HG03066 (cell line): ENCODE data around the gene RTN4RL1.
"Not testable (repeated sequence)": the region's sequence is repeated elsewhere in the genome, so short reads cannot be mapped to it uniquely, and the experiment has no call there.

ENCODE experiments used
- ATAC-seq: cut with Tn5 transposase; IDR thresholded peaks from one replicate; pipeline ENCODE4 v1.9.1; 2021; ENCODE audit warnings: low read depth; ENCODE audit not compliant: unreplicated experiment

Gene RTN4RL1

DNA sequence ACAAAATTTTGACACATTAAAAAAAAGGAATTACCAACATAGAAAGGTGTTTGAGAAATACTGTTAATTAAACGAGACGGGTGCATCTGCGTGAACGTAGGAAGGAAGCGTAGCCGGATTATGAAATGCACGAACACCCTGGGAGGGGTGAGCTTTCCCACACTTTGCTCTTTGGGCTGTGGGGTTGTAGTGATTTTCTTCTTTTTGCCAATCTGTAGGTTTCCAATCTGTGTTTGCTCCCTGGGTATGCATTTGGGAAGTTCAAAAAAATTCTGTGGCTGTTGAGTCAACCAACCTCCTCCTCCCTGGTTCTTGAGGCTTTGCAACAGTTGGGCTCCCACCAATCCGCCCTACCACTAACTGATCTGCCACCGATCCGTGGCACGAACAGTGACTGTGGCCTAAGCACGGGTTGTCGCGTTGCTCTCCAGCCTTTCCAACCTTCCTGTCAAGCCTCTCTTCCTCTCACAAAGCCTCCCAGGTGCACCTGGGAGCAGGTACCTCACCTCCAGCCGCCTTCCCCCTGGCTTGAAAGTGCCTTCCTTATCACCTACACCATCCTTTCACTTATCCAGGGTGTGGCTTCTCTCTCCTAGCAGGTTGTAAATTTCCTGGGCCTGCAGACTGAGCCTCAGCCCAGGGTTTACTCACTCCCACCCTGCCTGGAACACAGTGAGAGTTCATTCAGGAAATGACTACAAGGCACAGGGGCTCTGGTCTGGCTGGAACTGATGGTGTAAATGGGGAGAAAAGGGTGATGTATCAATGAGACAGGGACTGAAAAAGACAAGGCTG is 16.6 kb downstream of the RTN4RL1 start:
- no peak for ATAC-seq

DNA sequence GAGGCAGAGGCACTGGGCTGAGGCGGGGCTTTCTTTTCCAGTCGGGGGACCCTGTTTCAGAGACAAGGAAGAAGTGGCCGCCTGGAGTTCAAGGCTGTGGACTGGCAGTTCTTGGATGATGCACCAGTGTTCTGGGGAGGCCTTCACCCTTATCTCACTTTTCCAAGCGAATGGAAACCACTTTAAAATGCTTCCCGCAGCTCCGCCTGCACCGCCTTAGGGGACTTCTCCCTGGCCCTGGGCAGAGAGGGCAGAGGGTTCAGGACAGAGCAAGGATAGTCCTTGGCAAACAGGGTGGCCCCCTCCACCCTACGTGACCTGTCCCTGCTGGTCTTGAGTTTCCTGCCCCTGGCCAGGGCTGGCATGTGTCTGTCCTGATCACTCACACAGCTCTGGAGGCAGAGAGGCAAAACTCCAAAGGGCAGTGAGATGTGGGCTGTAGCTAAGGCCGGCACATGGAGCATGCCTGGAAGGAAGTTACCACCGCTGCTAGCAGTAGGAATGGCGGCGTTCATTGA is 20.6 kb downstream of the RTN4RL1 start:
- ATAC-seq: no peak

DNA sequence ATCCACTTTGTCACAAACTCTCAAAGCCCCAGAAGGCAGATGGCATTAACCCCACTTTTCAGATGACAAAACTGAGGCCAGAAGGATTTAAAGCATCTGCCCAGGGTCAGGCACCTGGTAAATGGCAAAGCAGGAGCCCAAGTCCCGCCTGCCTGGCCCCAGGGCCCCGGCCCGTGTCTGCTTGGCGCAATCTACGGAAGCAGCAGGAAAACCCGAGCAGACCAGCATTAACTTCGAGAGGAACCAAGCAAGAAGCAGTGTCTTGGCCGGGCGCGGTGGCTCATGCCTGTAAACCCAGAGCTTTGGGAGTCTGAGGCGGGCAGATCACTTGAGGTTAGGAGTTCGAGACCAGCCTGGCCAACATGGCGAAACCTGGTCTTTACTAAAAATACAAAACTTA is 21.6 kb downstream of the RTN4RL1 start:
- ATAC-seq: no peak

DNA sequence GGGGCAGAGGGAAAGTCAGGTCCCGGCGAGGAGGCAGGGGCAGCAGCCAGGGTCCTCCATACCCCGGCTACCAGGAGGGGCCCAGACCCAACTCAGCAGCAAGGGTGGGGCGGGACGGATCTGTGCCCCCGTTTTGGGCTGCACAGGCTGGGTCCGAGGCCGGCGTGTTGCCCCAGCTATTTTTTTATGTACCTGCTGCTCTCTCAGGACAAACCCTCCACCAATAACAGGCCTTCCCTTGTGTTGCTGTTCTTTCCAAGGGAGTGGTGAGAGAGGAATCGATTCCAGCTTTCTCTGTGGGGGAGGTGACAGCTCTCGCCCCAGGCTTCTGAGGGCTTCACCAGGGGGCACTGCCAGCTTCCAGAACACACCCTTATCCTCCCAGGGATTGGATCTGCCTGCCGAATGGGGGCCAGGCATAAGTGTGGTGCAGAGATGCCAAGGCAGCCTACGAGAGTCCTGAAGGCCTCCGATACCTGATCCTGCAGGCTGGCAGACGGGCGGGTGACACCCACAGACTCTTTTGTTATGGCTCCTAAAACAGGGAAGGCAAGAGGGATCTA is 22.3 kb downstream of the RTN4RL1 start:
- ATAC-seq: no peak

DNA sequence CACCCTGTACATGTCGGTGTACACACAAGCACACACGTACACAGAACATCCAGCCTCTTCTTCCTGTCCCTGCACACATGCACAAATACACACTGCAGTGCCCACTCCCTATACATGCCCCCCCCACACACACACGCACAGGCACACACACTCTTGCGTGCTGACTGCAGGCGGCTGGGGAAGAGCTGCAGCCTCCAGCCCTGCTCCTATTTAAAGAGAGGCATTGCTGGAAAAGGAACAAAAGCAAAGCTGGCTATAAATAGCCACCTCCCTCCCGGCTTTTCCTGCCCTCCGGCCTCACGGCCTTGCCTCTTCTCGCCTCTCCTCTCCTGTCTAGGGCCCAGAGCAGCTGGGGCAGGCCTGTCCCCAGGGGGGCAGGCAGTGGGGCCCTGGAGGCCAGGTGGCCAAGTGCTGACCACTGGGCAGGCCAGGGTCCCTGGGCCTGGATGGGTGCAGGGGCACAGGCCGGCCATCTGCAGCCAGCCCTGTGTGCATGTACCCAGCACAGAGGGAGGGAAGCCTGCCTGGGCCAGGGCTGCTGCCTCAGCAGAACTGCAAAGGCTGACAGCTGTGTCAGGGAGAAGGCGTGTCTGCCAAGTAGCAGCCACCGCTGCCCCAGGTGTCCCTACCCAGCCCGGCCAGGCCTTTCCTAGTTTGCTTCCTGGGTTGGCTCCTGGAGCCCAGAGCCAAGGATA is 25.4 kb downstream of the RTN4RL1 start:
- ATAC-seq: no peak

DNA sequence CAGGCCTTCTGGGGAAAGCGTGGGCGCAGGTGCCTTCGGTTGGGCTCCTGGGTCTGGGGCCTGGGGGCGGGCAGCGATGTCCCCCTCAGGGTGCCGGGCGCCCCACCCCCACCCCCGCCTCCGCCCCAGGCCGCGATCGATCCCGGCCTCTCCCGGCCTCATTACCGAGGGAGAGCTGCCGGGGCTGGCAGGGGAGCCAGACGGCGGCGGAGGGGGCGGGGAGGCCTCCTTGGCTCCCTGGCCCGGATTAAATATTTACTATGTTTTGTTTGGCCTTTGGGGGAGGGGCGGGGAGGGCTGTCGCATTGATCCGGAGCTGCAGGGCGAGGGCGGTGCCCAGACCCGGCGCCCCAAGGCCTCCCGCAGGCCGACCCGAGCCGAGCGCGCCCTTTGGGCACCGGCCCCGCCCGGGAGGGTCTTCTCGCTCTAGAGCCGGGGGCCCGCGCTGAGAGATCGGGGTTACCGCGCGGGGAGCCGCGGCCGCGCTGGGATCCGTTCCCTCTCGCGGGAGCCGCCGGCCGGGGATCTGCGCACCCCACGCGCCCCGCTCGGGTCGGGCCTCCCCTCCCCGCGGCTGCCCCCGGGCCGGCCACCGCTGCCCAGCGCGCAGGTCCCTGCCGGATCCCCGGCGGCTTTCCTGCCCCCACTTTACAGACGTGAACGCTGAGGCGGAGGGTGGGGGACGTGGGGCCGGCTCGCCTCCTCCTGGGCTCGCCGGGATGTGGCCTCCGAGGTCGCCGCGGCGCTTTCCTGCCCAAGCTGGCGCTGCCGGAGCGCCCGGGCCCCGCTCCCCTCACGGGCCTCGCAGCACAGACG is 27.0 kb downstream of the RTN4RL1 start:
- no peak for ATAC-seq

DNA sequence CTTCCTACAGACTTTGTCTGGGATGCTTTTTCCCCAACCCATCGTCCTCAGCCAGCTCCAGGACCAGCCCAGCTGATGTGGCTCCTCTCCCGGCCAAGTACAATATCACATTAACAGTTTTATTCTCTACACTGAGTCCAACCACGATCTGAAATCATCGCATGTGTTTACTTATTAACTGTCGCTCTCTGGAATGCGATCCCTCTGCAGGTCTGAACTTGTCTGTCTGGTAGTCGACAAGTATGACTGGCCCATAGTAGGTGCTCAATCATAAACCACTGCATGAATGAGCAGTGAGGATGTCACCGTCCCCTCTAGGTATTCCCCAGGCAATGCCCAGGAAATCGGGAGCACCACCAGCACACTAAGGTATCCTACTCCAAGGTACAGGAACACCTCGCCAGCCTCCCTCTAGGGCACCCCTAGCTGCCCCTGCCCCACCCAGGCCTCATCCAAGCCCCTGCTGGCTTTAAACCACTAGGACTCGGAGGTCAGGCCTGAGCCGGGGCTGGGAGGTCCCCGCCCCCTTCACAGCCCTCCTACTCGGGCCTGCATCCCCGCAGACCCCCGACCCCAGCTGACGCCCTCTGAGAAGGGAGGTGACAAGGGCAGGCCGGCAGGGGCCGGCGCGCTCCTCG is 27.7 kb downstream of the RTN4RL1 start:
- no peak for ATAC-seq

DNA sequence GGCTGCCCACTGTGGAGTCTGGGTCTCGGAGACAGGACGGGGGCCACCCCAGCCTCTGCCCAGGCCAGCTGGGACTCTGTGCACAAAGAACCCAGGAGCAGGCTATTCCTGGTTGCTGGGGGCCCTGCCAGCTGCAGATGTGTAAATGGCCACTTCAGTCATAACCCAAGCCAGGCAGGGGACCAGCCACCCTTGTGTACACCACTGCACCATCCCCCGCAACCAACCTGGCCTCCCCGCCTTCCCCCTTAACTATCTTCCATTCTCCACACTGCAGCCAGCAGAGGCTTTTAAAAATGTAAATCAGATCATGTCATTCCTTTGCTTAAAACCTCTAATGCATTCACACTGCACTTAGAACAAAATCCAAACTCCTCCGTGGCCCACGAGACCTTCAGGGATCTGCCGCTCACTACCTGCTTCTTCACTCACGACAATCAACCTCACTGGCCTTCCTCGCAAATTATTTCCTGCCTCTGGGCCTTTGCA is 28.3 kb downstream of the RTN4RL1 start:
- ATAC-seq: no peak

DNA sequence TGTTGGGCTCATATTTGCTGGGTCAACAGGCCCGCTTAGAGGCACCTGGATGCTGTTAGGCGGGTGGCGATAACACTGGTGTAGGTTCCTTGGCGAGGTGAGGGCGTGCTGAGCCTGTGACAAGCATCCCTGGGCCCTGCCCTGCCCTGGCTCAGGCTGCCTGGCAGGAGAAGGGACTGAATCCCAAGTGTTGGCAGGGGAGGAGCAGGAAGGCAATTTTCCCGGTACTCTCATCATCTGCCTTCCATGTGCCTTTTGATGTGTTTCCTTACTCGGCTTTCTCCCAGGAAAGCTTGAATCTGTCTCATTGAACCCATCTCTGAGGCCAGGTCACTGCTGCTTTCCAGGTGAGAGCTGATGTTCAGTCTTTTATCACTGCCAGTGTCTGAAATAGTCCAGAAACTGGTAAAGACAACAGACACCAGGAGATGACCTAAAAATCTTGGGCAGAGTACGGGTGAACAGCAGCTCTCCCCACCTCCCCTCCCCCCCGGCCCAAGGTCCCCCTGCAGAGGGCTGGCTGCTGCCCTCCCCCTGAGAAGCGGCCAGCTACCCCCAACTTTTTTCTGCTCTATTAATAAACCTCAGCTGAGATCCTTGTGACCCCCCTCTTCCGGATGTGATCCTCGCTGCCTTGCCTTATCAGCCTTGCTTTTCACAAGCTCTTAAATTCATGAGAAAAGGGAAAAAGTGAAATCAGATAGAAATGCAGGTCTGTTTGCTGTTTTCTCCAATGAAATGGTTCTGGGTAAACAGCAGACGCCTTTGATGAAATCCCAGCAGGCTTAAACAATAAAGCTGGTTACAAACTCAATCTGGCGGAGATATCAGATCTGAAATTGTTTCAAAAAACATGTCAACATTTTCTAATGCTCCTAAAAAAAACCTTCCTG is 29.0 kb downstream of the RTN4RL1 start:
- ATAC-seq: no peak

DNA sequence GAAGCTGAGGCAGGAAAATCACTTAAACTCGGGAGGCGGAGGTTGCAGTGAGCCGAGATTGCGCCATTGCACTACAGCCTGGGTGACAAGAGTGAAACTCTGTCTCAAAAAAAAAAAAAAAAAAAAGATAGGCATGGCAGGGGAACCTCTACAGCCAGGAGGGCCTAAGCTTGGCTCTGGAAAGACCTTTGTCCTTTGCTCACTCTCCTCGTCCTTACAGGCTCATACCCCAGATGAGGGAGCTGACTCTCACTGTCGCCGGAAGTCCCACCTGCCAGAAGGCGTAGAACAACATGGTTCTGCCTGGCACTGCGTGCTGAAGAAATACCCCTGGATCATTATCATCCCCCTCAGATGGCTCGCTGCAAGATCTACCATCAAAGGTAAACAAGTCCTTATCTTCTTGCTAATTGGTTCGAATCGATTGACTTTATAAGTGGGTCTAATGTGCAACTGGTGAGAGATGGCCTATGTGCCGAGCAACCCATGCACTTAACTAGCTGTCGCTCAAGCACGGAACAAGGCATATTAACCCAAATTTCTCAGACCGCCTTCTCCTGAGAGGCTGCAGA is 29.7 kb downstream of the RTN4RL1 start:
- ATAC-seq: no peak

DNA sequence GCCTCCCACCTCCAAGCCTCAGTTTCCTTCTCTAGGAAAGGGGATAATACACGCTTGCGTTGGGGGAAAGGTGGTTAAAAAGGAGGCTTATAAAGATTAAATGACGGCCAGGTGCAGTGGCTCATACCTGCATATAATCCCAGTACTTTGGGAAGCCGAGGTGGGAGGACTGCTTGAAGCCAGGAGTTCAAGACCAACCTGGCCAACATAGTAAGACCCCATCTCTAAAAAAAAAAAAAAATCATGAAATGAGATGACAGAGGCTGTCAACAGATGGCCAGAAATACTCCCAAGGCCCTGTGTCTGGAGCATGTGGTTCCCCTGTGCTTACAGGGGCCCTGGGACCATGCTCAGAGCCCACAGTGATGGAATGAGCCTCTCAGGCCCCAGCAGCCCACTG is 30.4 kb downstream of the RTN4RL1 start:
- ATAC-seq: no peak

DNA sequence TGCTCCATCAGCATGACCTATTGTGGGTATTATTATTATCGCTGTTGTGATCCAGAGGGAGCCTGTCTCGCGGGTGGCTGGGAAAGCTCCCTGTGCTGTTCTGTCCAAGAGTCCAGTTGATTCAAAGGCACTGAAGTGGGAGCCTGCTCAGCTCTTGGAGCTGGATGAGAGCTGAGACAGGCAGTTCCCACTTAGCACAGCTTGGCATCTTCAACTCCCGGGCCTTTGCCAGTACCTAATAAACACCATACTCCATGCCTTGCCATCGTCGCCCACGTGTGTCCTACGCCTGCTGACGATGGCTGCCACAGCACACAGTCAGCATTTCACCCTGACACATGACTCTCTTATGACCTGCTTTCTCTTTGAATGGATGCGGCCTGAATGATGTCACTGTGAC is 32.6 kb downstream of the RTN4RL1 start:
- ATAC-seq: no peak

DNA sequence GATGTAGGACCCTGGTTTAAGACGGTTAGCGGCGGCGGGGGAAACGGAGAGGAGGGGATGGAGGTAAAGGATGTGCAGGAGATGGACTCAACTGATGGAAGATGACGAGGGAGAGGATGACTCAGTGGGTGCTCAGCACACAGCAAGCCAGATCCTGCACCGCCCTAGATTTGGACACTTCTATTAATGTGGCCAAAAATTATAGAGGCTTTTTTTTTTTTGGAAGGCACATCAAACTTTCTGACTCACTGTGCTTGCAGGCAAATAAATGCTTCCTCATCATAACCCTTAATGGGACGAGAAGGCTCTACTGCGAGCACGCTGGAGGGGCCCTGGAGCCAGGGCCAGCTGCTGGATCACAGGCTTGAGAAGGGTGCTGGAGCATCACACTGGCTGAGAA is 36.0 kb downstream of the RTN4RL1 start:
- ATAC-seq: no peak

DNA sequence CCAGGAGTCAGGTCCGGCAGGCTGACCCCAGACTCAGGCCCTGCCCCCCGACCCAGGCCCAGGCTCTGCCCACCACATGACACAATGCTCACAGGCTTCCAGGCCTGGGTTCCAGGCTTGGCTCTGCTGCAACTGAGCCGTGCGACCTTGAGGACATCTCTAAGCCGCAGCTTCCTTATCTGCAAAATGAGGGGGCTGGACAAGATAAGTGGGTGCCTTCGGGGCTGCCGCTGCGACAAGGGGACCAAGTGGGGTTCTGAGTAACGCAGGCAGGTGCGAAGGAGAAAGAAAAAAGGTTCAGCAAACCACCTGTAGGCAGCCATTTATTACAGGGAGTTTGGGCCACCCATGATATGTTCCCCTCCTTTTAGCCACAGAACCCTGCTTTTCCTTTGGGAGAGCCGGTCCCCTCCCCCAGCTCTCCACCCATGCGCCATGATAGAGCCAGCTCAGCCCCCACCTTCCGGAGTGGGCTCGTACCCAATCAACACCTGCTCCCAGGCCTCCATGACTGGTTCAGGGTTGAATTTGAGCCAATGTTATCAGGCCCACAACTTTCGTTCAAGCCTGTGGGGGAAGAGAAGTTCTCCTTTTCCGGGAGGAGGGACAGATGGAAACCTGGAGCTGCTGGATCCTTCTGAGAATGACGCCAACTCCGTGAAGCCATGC is 38.2 kb downstream of the RTN4RL1 start:
- ATAC-seq: no peak

DNA sequence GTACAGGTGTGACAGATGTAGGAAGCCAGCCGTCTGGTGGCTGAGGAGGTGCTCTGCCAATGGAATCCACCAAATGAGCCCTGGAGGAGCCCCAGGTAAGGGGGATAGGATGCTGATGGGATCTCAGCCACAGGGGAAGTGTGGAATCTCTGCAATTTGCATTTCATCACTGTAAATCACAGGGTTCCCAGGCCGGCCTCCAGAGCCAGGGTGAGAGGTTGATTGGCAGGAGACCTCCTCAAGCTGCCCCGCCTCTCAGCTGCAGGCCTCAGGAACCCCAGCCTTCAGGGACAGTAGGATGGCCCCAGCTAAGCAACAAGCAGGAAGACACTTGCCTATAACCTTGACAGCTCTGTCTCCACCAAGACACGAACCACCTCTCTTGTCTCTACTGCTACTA is 39.4 kb downstream of the RTN4RL1 start:
- no peak for ATAC-seq

DNA sequence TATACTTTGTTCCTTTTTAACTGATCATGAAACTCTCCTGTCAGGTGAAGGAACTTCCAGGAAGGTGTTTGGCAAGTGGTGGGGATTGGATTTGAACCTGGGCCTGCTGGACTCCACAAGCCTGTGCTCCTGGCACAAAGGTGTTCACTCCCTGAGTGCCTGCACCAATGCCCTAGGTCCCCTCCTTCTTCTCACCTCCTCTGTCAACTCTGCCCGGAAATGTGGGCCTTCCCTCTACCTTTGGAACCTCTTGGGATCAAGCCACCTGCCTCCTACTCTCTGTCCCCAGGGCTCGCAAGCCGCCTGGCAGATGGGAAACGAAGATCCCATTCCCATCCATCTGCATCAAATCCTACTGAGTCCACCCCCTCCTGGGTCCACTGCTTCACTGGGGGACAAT is 40.0 kb downstream of the RTN4RL1 start:
- ATAC-seq: no peak

DNA sequence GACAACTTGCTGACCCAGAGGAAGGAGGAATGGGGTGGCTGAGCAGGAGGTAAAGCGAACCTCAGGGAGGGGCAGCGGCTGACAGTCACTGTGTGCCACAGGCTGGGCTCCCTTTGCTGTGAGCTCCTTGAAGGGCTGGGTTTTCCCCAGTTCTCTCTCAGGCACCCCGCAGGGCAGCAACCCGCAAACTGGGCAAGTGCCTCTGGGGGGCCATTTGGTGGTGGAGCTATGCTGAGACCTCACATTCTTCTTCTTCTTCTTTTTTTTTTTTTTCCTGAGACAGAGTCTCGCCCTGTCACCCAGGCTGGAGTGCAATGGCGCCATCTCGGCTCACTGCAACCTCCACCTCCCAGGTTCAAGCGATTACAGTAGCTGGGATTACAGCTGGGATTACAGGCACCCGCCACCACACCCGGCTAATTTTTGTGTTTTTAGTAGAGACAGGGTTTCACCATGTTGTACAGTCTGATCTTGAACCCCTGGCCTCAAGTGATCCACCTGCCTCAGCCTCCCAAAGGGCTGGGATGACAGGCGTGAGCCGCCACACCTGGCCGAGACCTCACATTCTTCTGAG is 42.3 kb downstream of the RTN4RL1 start:
- ATAC-seq: not testable (repeated sequence)

DNA sequence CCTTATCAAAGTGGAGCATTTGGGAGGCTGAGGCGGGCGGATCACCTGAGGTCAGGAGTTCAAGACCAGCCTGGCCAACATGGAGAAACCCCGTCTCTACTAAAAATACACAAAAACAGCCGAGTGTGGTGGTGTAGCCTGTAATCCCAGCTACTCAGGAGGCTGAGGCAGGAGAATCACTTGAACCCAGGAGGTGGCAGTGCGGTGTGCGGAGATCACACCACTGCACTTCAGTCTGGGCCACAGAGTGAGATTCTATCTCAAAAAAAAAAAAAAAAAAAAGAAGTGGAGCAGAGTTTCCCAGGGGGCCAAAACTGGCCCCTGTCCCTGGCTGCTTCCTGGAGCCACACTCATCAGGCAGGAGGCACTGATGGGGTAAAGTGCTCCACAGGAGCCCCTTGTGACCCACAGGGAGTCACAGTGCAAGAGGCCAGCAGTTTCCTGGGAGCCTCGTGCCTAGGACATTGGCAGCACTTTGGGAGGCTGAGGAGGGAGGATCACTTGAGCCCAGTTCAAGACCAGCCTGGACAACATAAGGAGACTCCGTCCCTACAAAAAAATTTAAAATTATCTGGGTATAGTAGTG is 44.4 kb downstream of the RTN4RL1 start:
- ATAC-seq: no peak
